Adrenal gland (tissue), 5 donors: ENCODE measurements around the gene FURIN.

ENCODE experiments used
- CTCF ChIP-seq, 6 experiments: fragments of 450-650 bp in 4 of 6; fragments of 200-600 bp in 2 of 6; sonication (generic) in 1 of 6; IDR thresholded peaks; 1 replicate in 5 of 6; 2 replicates in 1 of 6; pipeline versions ENCODE4 v1.5.1 to v1.8.0; 2016 to 2021; ENCODE audit warnings: antibody characterized with exemption in 6 of 6, mild to moderate bottlenecking in 2 of 6, moderate library complexity in 1 of 6
- POLR2A ChIP-seq, 2 donors: fragments of 450-650 bp; IDR thresholded peaks; one replicate each; pipeline ENCODE4 v1.6.1; 2017; ENCODE audit warnings: antibody characterized with exemption in 2 of 2, mild to moderate bottlenecking in 2 of 2, moderate library complexity in 1 of 2
- donor health status: DM: no; HTN: no; CAD: no.

- no peak for TF ChIP-seq CTCF (IDR thresholded peaks at IDR 0.05)
- no peak for TF ChIP-seq POLR2A (IDR thresholded peaks at IDR 0.05)
These were observed 42.9 kb downstream of the FURIN start for GRCh38 chr15:90911302-90911623.
